Thyroid gland (tissue), 4 donors: ENCODE results near the gene PLXNB2.

Experiments
- POLR2A ChIP-seq, 2 donors: fragments of 450-650 bp; IDR thresholded peaks; one replicate each; pipeline ENCODE4 v1.6.1; 2017; ENCODE audit warnings: antibody characterized with exemption in 2 of 2, mild to moderate bottlenecking in 2 of 2, moderate library complexity in 1 of 2
- TF ChIP-seq, protein P1 (sequence below), 6 experiments: fragments of 200-600 bp in 3 of 6; fragments of 450-650 bp in 3 of 6; sonication (generic) in 3 of 6; IDR thresholded peaks; one replicate each; pipeline ENCODE4 v1.5.1; 2016 to 2019; ENCODE audit warnings: antibody characterized with exemption in 6 of 6, mild to moderate bottlenecking in 2 of 6, inconsistent platforms in 1 of 6, moderate library complexity in 1 of 6

DNA sequence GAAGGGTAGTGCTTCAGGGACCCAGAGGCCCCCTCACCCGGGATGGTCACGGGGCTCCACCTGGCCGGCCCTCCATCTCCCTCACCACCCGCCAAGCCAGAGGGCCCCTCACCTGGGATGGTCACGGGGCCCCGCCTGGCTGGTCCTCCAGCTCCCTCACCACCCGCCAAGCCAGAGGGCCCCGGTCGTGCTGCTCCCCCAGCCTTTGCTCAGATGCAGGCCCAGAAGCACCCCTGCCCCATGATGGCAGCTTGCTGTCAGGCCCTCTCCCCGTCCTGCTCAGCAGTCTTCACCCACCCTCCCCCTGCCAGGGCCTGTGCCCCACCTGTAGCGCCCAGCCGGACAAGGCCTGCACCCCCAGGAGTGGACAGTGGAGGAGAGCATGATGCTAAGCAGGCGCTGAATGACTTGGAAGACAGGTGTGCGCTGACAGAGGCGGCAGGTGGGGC lies 12.1 kb upstream of the PLXNB2 start:
- TF ChIP-seq, protein P1, sequence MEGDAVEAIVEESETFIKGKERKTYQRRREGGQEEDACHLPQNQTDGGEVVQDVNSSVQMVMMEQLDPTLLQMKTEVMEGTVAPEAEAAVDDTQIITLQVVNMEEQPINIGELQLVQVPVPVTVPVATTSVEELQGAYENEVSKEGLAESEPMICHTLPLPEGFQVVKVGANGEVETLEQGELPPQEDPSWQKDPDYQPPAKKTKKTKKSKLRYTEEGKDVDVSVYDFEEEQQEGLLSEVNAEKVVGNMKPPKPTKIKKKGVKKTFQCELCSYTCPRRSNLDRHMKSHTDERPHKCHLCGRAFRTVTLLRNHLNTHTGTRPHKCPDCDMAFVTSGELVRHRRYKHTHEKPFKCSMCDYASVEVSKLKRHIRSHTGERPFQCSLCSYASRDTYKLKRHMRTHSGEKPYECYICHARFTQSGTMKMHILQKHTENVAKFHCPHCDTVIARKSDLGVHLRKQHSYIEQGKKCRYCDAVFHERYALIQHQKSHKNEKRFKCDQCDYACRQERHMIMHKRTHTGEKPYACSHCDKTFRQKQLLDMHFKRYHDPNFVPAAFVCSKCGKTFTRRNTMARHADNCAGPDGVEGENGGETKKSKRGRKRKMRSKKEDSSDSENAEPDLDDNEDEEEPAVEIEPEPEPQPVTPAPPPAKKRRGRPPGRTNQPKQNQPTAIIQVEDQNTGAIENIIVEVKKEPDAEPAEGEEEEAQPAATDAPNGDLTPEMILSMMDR (IDR thresholded peaks at IDR 0.05) = no peak
- TF ChIP-seq POLR2A (IDR thresholded peaks at IDR 0.05) = no peak
